IPS-NIHi7 (cell line): ENCODE results near the gene SCAF4.
"Not testable (repeated sequence)": the region's sequence is repeated elsewhere in the genome, so short reads cannot be mapped to it uniquely, and the experiment has no call there.

Source experiments
- DNase-seq: peaks from one replicate; pipeline ENCODE4 v3.0.0; 2012; ENCODE audit warnings: mixed read lengths; ENCODE audit errors: extremely low spot score

SCAF4 gene

DNA sequence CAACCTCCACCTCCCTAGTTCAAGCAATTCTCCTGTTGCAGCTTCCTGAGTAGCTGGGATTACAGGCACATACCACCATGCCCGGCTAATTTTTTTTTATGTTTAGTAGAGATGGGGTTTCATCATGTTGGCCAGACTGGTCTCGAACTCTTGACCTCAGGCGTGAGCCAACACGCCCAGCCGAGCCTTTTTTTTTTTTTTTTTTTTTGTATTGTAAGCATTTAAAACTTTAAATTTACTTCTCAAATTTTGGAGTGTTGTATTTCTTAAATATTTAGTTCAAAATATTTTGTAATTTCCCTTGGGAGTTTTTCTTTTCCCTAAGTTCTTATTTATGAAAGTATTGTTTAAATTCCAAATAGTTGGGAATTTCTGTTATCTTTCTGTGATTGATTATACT is 9.2 kb upstream of the SCAF4 start:
- no peak for DNase-seq

DNA sequence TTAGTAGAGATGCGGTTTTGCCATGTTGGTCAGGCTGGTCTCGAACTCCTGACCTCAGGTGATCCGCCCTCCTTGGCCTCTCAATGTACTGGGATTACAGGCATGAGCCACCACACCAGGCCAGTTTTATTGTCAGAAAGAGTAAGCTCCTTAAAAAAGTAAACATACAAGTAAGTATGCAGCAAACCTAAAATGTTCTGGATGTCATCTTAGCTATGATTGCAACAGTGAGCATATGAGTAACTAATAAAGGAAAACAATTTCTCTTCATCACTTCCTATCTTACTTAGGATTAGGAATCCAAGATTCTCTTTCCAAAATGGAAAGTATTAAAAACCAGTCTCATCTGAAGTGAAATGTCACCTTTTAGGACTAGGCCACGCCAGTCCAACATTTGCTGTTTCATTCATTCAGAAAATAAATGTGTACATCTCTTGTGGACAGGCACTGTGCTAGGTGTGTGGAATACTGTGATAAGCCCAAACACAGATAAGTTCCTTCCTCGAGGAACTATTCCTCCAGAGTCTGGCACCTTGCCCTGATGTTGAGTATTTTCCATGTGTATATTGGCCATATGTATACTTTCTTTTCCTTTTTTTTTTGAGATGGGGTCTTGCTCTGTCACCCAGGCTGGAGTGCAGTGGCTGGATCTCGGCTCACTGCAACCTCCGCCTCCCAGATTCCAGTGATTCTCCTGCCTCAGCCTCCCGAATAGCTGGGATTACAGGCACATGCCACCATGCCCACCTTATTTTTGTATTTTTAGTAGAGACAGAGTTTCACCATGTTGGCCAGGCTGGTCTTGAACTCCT is 5.9 kb upstream of the SCAF4 start:
- not testable (repeated sequence) for DNase-seq

DNA sequence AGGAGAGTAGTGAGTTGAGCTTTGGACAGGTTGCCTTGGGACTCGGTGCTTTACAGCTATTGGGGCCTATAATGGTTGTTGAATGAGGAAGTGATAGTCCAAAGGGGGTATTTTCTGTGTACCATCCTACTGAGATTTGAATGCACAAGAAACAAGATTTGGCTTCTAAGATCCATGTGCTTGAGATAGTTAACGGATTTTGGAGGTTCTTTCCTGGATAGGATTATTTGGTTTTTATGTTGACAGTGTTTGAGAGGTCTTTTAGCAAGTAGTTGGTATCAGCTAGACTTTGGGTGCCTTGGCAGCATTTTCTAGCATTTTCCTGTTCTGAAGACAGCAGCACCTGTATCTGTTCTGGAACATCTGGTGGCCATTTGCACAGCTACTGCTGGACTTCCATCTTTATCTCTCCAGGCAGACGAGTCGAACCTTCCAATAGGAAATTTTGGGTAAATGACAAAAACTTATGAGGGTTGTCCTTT is 3.6 kb upstream of the SCAF4 start:
- no peak for DNase-seq

DNA sequence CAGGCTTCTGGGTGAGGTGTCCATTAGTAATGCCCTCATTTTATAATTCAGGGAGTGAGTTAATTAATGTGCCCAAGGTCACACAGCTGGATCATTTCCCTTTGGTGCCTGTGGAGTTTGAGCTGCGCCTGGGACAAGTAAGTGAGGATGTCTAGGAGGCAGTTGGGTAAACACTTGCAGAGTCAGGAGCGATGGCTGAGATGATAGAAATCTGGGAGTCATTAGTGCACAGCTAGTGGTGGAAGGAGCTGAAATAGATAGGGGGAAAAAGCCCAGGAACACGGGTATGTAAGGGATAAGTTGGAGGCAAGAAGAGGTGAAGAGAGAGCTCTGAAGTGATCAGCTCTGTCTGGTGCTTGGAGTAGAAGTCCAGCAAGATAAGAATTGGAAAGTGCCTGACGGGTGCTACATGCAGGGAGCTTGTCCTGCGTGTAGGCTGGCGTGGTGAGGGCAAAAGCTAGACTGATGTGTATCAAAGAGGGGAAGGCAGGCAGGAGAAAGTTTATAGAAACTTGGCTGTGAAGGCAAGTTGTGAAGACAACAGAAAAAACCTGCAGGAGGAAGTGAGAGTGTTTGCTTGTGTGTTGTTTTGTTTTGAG is 1.7 kb upstream of the SCAF4 start:
- DNase-seq, result no peak

DNA sequence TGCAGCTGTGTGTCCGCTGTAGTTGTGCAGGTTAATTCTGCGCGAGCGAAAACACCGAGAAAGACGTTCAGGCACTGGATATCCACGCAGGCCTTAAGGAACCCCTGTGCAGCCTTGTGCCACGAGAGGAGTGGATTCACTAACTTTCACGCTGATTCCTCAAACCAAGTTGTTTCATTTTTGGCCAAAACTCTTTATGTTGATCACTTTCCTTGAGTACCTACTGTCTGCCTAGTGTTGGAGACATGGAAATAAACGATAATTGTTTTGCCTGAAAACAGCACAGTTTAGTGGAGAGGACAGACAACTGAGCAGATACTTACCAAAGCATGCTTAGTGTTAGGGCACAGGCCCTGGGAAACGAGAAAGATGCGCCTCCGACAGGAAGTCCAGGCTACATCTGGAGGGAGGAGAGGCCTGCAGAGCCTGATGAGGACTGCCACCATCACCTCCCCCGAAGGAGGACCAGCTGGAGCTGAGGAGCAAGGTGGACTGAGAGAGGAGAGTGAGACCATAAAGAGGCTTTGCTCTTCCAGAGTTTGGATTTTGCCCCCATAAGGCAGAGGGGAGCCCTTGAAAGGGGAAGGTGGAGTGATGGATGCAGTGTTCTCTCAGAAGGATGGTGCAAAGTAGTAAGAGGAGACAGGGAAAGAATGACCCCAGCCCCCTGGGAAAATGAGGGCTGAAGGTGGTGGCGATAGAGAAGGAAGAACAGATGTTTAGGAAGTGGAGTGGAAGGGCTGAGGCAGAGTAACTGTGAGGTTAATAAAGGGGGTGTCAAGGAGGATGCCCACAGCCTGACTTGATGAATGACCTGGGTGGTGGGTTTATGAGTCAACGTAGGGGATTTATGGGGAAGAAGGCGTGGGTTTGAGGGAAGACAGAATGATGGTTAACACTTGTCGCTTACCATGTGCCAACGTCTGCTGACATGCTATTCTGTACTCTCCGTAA is 956 bp upstream of the SCAF4 start:
- peak; percentile 35 for DNase-seq

DNA sequence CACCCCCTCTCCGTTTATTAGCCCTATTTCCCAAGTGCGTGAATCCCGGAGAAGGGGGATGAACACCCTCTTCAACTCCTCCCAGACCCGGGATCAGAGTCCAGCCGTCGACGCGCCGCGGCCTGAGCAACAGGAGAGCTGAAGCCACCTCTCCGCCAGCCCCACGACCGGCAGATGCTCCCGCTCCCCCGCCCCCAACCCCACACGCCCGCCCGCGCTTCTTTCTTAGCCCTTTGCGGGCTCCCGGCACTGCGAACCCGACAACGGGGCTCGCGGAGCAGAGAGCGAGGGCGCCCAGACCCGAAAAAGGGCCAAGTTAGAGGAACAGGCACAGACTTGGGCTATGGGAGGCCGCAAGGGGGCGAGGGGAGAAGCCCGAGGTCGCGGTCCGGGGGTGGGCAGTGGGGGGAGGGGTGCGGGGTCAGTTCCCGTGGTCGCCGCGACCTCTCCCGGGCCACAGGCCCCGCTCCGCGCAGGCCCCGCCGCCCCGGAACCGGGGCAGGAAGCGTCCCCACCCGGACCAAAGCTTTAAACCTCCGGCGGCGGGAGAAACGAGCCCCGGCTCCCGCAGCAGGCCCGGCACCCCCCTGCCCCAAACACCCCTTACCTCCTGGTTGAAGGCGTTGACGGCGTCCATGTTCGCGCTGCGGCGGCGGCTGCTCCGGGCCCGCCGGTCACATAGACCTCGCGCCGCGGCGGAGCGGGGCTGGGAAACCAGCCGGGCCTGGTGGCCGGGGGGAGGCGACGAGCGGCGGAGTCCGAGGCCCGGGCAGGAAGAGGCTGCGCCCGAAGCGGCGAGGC is 662 bp downstream of the SCAF4 start:
- peak; percentile 54 for DNase-seq

DNA sequence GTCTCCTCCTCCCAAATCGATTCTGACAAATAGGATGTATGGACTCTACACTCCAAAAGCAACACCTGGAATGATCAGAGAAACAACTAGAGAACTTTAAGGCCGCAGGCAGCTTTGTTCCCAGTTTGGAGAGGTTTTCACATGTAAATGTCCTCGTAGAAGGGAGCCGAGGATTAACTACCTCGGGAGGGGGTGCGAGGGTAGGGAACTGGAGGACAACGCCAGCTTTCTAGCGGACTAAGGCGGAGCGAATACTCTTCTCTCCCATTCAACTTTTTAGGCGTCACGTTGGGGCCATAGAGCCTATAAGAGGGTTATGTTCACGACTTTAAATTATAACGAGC is 1.2 kb downstream of the SCAF4 start:
- DNase-seq, result peak; percentile 77

DNA sequence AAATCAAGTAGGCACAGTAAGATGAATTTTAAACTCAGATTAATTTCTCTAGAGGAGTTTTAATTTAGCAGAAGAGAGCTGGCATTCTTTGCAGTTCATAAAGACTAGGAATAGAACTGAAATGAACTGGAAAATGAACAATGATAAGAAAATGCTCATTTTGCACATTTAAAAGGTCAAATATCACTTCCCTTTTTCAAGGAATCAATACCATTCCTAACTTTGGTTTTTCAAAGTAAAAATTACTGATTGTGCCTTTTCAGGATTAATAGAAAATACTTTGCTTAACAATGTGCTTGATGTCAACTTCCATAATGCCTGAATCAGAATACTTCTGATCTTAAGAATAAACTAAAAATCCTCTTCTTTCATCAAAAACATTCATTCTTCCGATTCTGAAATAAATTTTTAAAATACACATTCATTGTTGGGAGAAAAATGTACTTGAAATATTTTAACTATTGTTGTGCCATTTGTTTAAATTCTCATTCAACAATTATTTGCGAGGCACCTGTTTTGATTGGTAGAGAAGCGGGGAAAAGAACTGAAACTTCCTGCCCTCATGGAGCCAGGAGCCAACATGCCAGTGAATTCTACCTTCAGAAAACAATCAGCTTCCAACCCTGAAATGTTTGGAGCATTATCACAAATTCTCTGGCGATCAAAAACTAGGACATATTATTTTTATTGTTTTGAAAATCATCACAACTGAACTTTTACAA is 2.1 kb downstream of the SCAF4 start:
- no peak for DNase-seq

DNA sequence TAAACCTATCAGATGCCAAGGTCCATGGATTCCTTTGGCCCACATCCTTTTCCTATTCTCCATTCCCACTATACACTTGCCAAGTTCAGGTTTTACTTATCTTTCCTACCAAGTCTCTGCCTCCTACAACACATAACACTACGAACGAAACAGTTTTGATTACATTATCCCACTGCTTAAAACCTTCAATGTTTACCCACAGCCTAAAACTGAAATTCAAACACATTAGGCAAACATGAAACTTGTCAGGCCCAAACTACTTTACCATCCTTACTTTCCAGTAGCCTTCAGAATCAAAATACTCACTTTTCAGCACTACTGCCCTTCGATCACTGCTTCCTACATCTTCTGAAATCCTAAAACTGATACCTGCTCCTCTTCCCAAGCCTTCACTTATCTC is 3.0 kb downstream of the SCAF4 start:
- no peak for DNase-seq

DNA sequence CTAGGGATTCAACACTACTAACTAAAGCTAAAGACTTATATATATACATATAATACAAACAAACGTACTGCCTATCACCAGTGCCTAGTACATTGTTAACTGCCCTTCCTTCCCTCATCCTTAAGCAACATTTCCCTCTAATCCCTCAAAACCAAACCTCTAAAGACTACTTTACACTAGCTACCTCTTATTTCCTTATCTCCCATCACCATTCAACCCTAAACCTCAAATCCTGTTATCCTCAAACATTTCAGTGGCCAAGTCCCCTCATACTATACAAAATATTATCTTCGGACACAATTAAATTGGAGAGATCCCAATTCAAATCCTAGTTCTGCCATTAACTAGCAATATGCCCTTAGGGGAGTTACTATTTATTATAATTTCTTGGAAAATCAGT is 3.7 kb downstream of the SCAF4 start:
- no peak for DNase-seq

DNA sequence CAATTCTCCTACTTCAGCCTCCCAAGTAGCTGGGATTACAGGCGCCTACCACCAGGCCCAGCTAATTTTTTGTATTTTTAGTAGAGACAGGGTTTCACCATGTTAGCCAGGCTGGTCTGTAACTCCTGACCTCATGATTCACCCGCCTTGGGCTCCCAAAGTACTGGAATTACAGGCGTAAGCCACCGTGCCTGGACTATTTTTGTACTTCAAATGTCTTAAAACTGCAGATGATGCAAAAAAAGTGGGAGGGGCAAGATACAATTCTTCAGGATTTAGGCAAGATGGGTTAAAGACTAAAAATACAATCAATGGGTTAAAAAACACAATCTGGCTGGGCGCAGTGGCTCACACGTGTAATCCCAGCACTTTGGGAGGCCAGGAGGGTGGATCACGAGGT is 4.7 kb downstream of the SCAF4 start:
- DNase-seq, result no peak

DNA sequence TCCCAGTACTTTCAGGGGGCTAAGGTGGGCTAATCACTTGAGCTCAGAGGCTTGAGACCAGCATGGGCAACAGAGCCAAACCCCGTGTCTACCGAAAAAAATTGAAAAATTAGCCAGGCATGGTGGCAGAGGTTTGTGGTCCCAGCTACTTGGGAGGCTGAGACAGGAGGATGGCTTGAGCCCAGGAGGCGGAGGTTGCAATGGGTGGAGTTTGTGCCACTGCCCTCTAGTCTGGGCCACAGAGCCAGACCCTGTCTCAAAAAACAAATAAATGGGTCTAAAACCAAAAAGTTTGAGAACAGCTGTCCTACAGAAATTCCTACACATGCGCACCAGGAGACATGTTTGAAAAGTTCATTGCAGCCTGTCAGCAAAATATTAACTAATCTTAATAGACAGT is 5.5 kb downstream of the SCAF4 start:
- no peak for DNase-seq

DNA sequence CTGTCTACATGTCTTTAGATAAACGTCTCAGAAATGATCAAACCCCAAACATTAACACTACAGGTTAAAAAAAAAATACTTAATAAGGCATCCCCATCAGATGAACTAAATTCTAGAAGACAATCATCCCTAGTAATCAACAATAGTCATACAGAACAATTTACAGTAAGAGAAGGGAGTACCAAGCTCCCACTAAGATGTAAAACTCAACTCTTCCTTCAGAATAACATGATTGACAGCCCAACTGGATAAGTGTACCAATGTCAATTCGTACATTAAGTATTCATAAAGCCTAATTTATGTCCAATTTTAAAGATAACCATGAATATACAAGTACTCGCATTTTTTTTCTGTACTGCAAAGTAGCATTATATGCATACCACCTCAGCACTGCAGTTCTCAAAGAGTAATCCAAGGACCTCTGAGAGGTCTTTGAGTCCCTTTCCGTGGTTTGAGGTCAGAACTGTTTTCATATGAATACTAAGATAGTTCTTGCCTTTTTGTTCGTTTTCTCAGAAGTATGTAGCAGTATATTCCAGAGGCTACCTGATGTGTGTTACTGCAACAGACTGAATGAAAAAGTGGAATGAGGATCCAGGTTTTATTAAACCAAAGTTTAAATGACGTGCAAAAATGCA is 6.6 kb downstream of the SCAF4 start:
- no peak for DNase-seq

DNA sequence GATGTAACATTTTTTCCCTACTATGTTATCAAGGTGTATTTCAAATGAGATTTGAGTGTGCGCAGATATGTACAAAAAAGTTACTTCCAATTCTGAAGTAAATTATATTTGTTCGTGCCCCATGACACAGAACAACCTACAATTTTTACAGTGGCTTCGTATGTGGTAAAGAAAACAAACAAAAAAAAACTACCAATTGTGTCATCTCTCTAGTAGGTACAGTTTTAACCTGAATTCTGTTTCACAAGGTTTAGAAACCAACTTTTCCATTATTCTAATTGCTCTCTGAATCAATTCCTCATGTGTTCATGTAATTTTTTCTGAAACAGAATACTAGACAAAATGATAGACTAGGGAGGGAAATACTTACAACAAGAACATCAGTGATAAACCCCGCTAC is 7.4 kb downstream of the SCAF4 start:
- no peak for DNase-seq

DNA sequence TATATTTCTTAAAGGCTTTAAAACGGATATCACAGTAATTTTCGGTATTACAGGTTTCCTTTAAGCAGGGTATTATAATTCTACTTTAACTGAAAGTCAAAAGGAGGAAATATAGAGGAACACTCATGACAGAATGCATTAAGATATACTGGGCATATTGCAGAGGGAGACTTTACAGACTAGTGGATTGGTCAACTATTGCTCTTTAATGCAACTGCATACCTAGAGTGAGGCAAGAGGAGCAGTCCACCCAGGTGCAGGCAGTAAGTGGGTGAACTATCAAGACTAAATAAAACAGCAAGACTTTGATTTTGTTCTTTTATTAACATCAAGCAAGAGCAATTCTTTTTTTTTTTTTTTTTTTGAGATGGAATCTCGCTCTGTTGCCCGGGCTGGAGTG is 10.5 kb downstream of the SCAF4 start:
- no peak for DNase-seq

DNA sequence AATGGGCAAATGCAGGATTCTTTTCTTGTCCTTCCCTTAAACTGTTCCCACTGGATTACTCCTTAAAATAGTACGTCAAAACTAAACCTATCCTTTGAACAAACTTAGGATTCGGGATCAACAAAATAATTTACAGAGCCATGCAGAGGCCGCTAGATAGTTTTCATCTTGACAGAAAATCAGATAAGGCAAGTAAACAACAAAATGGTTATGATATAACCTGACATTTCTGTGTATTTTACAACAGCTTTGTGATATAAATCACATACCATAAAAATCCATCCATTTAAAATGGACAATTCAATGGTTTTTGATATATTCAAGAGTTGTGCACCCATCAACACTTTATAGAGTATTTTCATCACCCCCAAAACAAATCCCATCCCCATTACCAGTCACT is 11.2 kb downstream of the SCAF4 start:
- no peak for DNase-seq

DNA sequence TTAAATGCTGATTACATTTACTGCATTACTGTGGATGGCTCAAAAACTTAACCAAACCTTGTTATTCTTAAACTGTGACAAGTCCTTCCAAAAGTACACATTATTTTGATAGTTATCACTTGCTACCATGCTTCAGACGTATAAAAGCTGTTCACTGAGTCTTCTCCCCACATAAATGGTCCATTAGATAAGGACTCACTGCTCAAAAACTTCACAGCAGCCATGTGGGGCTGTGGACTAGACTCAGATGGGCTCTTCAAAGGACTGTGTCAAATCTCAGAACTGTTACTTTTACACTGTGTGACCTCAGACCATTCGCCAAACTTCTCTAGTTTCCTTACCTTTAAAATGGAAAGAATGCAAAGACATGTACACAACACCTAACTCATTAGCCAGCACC is 11.6 kb downstream of the SCAF4 start:
- DNase-seq, result no peak

DNA sequence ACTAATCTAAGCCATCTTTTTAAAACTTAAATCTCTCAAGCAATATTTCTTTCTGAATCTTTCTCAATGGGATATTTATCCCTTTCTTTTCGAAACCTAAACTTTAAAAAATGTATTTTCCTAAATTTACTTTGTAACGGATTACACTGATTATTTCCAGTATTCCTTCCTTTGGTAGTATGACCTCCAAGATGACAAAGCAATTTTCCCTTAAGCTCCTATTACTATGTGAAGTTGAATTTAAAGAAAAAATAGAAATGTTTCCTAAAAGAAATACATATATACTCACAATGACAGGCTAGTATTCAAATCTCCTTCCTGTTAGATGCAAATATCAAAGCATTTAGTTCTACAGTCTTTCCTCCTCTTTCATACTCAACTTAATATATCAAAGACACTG is 15.8 kb downstream of the SCAF4 start:
- DNase-seq, result no peak

DNA sequence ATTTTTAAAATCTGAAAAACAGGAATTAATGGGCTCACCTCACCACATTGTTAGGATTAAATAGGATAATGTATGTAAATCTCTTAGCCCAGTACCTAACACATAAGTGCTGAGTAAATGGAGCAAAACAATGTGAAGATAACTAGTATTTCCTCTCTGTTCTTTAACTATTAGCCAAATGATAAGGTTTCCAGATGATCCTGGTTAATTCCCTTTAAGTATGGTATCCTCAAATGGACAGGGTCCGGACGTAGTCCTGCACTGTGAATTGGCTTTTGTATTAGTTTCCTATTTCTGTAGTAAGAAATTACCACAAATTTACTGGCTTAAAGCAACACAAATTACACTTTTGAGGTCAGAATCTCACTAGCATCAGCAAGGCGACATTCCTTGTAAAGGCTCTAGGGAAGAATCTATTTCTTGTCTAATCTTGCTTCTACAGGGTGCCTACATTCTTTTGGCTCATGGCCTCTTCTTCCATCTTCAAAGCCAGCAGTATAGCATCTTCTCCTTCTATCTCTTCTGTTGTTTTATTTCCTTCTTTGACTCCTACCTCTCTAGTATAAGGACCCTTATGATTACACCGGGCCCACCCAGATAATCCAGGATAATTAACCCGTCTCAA is 17.1 kb downstream of the SCAF4 start:
- DNase-seq, result no peak
